ENCODE measurements around the gene TNFSF13. TPM values are rescaled to one million over a fixed set of nuclear protein-coding genes. Genes with fewer than 3 reads are reported as not detected.

Gene TNFSF13
- total and polyA plus RNA-seq, 2 of the 4 experiments (the other 2 are of a cell fraction): 1.3 TPM; not detected in 1

- H4K5ac ChIP-seq (ENCODE audit: low read depth, low read length): no peak overlapping the region
- no peak overlapping the region for H3K56ac ChIP-seq (ENCODE audit: extremely low read depth, insufficient read depth, low read length)
- H2BK120ac ChIP-seq (ENCODE audit: low read depth, low read length): no peak overlapping the region
- H4K20me1 ChIP-seq (ENCODE audit: insufficient read depth, low read length): peaks cover 37% of the 10 kb centered on the region
- POLR2A ChIA-PET (ENCODE audit: unreplicated experiment): interaction anchor here (0.5 kb wide), 1 partner anchor 8 kb away, joined by 3 read pairs; no protein-coding TSS in a partner anchor
- H2AFZ ChIP-seq (replicated peaks; ENCODE audit: low read length, poor library complexity): no peak overlapping the region
- BruUV-seq (replicated peaks): no TSS peak
- H3K4me2 ChIP-seq (ENCODE audit: low read depth, low read length): no peak overlapping the region
- CTCF ChIA-PET: interaction anchor here (0.6 kb wide), 1 partner anchor 35 kb away, joined by 4 read pairs; no protein-coding TSS in a partner anchor
- WGBS, 2 experiments (ENCODE audit: extremely low coverage in 2 of 2, insufficient read length in 1 of 2): 75% methylated on average over 5 of the region's 23 CpGs; no CpG with 5 or more reads in 1 of the 2 experiments
- intact Hi-C loops (cut with micrococcal nuclease): no loop called here
- H3K9ac ChIP-seq (ENCODE audit: low read depth, low read length): no peak overlapping the region
- peaks cover 14 to 82% of the 10 kb centered on the region in 2 experiments for H3K79me1 ChIP-seq (ENCODE audit: low read depth in 1 of 2, low read length in 2 of 2)
- no peak overlapping the region for H2BK20ac ChIP-seq (ENCODE audit: low read depth, low read length)
- peak overlapping the region; percentile 76 for H2BK5ac ChIP-seq (ENCODE audit: low read depth, low read length, poor library complexity, severe bottlenecking)
- peak overlapping the region; percentile 26; the same call in 1 of the 2 replicates for H2AK5ac ChIP-seq (ENCODE audit: low read depth, low read length)
- TF ChIP-seq ELK1 (IDR thresholded peaks at IDR 0.05; ENCODE audit: borderline replicate concordance, low read depth, low read length): no peak
- no peak for TF ChIP-seq RFX5 (IDR thresholded peaks at IDR 0.05; ENCODE audit: low read depth, low read length)
- peak overlapping the region; percentile 10; the same call in 1 of the 2 replicates for H4K91ac ChIP-seq (ENCODE audit: insufficient read depth, low read depth, low read length)
- H3K9me1 ChIP-seq (ENCODE audit: insufficient read depth, low read length): peaks cover 20% of the 10 kb centered on the region
- H4K8ac ChIP-seq (ENCODE audit: low read depth in 2 of 2, low read length in 2 of 2): no peak overlapping the region
- in situ Hi-C loops (cut with MboI; ENCODE audit: low sequenced_read_pairs): no loop called here
- H2BK15ac ChIP-seq (ENCODE audit: low read depth, low read length): no peak overlapping the region
- no peak overlapping the region for H3K27ac ChIP-seq (ENCODE audit: insufficient read depth, low read length)
- H2AK9ac ChIP-seq (replicated peaks; ENCODE audit: low read depth, low read length, poor library complexity): peak overlapping the region; percentile 57
- no peak overlapping the region for H3K23ac ChIP-seq (ENCODE audit: low read depth, low read length)
- no peak overlapping the region for H3K18ac ChIP-seq (ENCODE audit: low read depth, low read length)
- no peak overlapping the region; the same call in 1 of the 2 replicates for H3K4ac ChIP-seq (ENCODE audit: low read depth, low read length)
- H3K4me1 ChIP-seq (ENCODE audit: control insufficient read depth, insufficient read depth, low read length): peaks cover 27% of the 10 kb centered on the region
- no peaks in the 10 kb centered on the region for H3K9me3 ChIP-seq (ENCODE audit: control insufficient read depth, insufficient read depth, low read length)
- no peak for DNase-seq
- H3K14ac ChIP-seq (replicated peaks; ENCODE audit: low read depth, low read length): no peak overlapping the region
- dilution Hi-C loops (cut with HindIII; ENCODE audit: low sequenced_read_pairs, unreplicated experiment): no loop called here
- no peaks in the 10 kb centered on the region for H3K27me3 ChIP-seq (ENCODE audit: control insufficient read depth, insufficient read depth, low read length)
- H3K36me3 ChIP-seq (ENCODE audit: control insufficient read depth, insufficient read depth, low read length): peaks cover 35% of the 10 kb centered on the region
- no peak for ATAC-seq (ENCODE audit: low read depth)
- no peak overlapping the region for H3K4me3 ChIP-seq (ENCODE audit: insufficient read depth, low read depth, low read length)
Measured at GRCh38 chr17:7580604-7581575, 22.3 kb downstream of the TNFSF13 start.

All from IMR-90 (cell line).